ENCODE measurements around the gene RPA3.

The RPA3 gene

GRCh38 chr7:7731732-7732131 lies 13.3 kb upstream of the RPA3 start:
- DNase-seq, result no peak

- DNase-seq, result peak; percentile 45
Measured at GRCh38 chr7:7720750-7721621, 2.6 kb upstream of the RPA3 start.

- no peak for DNase-seq
Measured at GRCh38 chr7:7720193-7720592, 1.8 kb upstream of the RPA3 start.

- DNase-seq, result peak; percentile 22
Measured at GRCh38 chr7:7719236-7719635, 829 bp upstream of the RPA3 start.

- no peak for DNase-seq
Measured at GRCh38 chr7:7713730-7714129, 4.7 kb downstream of the RPA3 start.

GRCh38 chr7:7710469-7710868 lies 7.9 kb downstream of the RPA3 start:
- DNase-seq, result no peak

- no peak for DNase-seq
Measured at GRCh38 chr7:7709291-7709690, 9.1 kb downstream of the RPA3 start.

GRCh38 chr7:7707806-7708205 lies 10.6 kb downstream of the RPA3 start:
- peak; percentile 29 for DNase-seq

GRCh38 chr7:7707246-7707645 lies 11.2 kb downstream of the RPA3 start:
- no peak for DNase-seq

- DNase-seq, result no peak
Measured at GRCh38 chr7:7706556-7707172, 11.7 kb downstream of the RPA3 start.

- DNase-seq, result no peak
Measured at GRCh38 chr7:7706101-7706511, 12.3 kb downstream of the RPA3 start.

- no peak for DNase-seq
Measured at GRCh38 chr7:7705318-7705717, 13.1 kb downstream of the RPA3 start.

GRCh38 chr7:7704867-7705266 lies 13.5 kb downstream of the RPA3 start:
- no peak for DNase-seq

GRCh38 chr7:7703427-7703826 lies 15.0 kb downstream of the RPA3 start:
- DNase-seq, result no peak

GRCh38 chr7:7702826-7703225 lies 15.6 kb downstream of the RPA3 start:
- no peak for DNase-seq

- DNase-seq, result no peak
Measured at GRCh38 chr7:7701527-7701926, 16.9 kb downstream of the RPA3 start.

GRCh38 chr7:7699970-7700369 lies 18.4 kb downstream of the RPA3 start:
- no peak for DNase-seq

GRCh38 chr7:7699380-7699779 lies 19.0 kb downstream of the RPA3 start:
- no peak for DNase-seq

- no peak for DNase-seq
Measured at GRCh38 chr7:7698930-7699329, 19.5 kb downstream of the RPA3 start.

GRCh38 chr7:7696458-7697119 lies 21.8 kb downstream of the RPA3 start:
- no peak for DNase-seq

- DNase-seq, result no peak
Measured at GRCh38 chr7:7695111-7695817, 23.1 kb downstream of the RPA3 start.

- no peak for DNase-seq
Measured at GRCh38 chr7:7694542-7694941, 23.9 kb downstream of the RPA3 start.

- no peak for DNase-seq
Measured at GRCh38 chr7:7693881-7694280, 24.5 kb downstream of the RPA3 start.

Data from NCI-H526 treated with DMSO at 0.1 percent for 48 hours (cell line).